Stimulated activated CD8-positive, alpha-beta memory T cell treated with anti-CD3 and anti-CD28 coated beads, Interleukin-15, amount 100 ng/mL, for 1 hour (primary cell): ENCODE results near the gene PNPLA6.
"Not testable (repeated sequence)": the region's sequence is repeated elsewhere in the genome, so short reads cannot be mapped to it uniquely, and the experiment has no call there.

ENCODE experiments used
- DNase-seq: peaks from one replicate; pipeline ENCODE4 v3.0.0-alpha.2; 2020; ENCODE audit warnings: low read depth

Gene PNPLA6

GRCh38 chr19:7556696-7557315, 21.3 kb downstream of the PNPLA6 start:
- no peak for DNase-seq

DNA sequence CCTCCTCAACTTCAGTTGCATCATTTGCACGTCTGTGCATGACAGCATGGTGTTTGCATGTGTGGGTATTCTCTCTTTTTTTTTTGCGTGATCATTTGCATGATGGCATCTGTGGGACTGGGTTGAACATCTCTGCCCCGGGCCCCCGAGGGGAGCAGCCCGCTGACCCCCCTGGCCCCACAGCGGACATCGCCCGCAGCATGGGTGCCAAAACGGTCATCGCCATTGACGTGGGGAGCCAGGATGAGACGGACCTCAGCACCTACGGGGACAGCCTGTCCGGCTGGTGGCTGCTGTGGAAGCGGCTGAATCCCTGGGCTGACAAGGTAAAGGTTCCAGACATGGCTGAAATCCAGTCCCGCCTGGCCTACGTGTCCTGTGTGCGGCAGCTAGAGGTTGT, 23.1 kb downstream of the PNPLA6 start:
- no peak for DNase-seq

DNA sequence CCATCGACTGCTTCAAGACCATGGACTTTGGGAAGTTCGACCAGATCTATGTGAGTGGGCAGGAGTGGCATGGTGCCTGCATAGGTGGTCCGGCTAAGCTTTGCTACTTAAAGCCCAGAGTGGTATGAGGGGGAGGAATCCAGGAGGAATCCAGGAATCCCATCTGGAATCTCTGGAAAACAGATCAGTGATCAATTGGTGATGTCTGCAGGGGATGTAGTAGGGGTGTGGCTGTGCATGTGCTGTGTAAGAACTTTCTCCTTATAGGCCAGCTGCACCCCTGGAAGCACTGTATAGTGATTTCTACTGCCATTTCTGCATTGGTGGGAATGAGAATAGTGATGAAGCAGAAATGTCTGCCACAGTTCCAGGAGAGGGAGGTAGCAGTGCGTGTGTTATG, 23.6 kb downstream of the PNPLA6 start:
- DNase-seq, result no peak

GRCh38 chr19:7560255-7560654, 24.7 kb downstream of the PNPLA6 start:
- no peak for DNase-seq

GRCh38 chr19:7561325-7561724, 25.8 kb downstream of the PNPLA6 start:
- no peak for DNase-seq

- DNase-seq, result no peak
These were observed 27.3 kb downstream of the PNPLA6 start for GRCh38 chr19:7562646-7563393.

GRCh38 chr19:7564866-7565265, 29.3 kb downstream of the PNPLA6 start:
- no peak for DNase-seq

DNA sequence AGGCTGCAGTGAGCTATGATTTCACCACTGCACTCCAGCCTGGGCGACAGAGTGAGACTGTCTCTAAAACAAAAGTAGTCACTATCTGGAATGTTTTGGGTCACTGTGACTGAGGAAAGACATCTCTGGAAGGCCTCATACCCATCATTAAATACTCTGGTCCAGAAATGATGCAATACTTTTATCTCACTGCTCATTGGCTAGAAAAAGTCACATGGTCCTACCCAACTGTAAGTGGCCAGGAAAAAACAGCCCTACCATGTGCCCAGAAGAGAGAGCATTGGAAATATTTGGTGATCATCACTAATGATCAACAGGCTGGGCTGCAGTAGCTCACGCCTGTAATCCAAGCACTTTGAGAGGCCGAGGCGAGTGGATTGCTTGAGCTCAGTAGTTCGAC, 29.8 kb downstream of the PNPLA6 start:
- no peak for DNase-seq

DNA sequence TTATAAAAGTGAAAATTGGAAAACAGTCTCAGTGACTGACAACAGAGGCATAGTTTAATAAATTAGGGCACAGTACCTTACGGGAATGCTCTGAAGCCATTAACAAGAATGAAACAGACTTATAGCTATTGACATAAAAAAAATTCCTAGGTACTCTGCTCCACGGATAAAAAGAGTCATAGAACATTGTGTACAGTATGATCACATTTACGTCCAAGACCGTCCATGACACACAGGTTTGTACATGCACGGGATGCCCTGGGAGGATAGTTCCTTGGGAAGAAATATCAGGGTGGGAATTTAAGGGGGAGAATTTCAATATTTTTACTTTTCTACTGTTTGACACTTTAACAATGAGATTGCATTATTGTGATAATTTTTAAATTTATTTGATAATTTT, 35.2 kb downstream of the PNPLA6 start:
- no peak for DNase-seq

GRCh38 chr19:7575434-7576040, 40.0 kb downstream of the PNPLA6 start:
- no peak for DNase-seq

DNA sequence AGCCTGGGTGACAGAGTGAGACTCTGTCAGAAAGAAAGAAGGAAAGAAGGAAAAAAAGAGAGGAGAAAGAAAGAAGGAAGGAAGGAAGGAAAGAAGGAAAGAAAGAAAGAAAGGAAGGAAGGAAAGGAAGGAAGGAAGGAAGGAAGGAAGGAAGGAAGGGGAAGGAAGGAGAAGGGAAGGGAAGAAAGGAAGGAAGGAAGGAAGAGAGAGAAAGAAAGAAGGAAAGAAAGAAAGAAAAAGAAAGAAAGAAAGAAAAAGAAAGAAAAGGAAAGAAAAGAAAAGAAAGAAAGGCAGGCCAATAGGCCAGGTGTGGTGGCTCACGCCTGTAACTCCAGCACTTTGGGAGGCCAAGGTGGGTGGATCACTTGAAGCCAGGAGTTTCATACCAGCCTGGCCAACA, 41.9 kb downstream of the PNPLA6 start:
- DNase-seq, result not testable (repeated sequence)

DNA sequence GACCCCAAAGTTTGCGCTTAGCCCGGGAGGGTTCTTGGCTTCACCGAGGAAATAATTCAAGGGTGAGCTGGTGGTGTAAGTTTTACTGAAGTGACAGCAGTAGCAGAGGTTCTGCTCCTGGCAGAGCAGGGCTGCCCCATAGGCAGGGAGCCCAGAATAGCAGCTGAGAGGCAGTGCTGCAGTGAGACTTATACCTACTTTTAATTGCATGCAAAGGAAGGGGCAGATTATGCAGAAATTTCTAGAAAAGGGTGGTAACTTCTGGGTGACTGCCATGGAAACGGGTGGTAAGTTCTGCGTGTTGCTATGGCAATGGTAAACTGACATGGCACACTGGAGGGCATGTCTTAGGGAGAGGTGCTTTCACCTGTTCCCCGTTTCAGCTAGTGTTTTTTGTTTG, 42.6 kb downstream of the PNPLA6 start:
- DNase-seq, result no peak

DNA sequence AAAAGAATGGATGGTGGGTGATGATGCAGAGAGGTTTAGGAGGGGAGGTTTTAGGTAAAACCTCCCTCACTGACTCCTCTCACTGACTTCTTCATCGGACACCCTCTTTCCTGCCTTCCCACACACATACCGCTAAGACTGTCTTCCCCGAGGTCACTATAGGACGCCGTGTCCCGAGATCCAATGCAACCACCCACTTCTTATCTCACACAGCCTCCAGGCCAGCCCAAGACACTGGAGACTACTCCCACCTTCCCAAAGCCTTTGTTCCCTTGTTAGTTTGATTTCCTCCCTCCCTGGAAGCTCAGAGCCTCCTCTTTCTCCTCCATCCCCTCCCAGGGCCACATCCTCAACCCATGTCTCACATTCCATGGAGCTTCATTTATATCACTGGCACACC, 43.7 kb downstream of the PNPLA6 start:
- no peak for DNase-seq

DNA sequence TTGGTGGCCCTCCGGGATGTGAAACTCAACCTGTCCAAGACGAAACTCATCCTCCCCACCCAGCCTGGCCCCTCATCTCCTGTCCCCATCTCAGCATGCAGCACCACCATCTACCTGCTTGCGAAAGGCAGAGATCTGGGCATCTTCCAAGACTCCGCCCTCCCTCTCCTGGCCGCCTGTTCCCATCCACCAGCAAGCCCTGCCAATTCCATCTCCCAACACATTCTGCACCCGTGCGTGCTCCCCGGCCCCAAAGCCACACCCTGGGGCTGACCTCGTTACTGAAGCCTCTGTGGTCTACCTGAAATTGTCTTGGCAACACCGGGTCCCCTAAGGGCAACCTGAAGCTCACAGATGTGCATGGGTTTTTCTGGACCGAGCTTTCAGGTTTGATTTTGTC, 46.9 kb downstream of the PNPLA6 start:
- DNase-seq, result no peak

DNA sequence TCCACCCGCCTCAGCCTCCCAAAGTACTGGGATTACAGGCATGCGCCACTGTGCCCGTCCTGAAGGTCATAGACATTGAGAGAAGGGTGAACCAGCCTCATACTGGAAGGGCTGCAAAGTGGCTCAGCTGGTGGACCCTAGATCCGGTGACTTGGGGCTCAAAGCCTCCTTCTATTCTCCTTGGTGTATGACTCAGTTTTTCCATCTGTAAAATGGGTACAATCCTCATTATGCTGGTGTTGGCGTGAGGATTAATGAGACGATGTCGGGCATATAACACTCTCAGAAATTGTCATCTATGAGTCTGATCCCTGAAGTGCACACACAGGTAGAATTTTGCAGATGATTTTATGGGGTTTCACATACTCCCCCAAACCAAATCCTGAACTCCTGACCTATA, 54.3 kb downstream of the PNPLA6 start:
- no peak for DNase-seq

GRCh38 chr19:7590256-7590655, 54.7 kb downstream of the PNPLA6 start:
- DNase-seq, result no peak

- DNase-seq, result no peak
These were observed 60.1 kb downstream of the PNPLA6 start, which contains the start of gene CAMSAP3 for GRCh38 chr19:7595466-7596133. CAMSAP3 (plus strand) TSS chr19:7595863; CDS start chr19:7596003, 140 bp downstream.

DNA sequence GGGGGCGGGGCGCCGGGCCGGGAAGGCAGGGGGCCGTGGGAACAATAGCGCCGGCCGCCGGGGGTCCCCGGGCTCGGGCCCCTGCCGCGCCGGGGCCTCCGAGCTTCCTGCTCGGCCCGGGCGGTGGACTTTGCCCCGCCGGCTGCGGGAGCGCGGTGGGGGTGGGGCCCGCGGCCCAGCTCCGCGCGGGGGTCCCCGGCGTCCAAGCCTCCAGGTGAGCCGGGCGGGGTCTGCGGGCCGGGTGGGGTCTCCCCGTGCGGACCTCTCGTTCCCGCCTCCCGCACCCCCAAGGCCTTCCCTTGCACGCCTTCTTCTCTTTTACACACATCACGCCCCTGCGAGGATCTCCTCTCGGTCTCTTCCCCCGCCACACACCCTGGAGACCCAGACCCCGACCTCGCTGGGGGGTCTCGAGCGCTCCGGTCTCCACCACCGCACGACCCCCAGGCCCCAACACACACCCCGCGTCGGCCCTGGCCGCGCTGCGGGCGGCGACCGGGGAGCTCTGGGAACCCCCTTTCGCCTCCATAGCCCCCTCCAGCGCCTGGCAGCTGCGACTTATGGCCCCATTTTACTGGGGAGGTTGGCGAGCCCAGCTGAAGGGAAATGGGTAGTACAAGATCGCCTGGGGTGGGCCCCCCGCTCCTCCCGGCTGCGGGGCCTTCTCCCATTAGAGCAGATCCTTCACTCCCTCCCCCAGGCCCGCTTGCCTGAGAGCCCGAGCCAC, 60.9 kb downstream of the PNPLA6 start:
- DNase-seq, result no peak

DNA sequence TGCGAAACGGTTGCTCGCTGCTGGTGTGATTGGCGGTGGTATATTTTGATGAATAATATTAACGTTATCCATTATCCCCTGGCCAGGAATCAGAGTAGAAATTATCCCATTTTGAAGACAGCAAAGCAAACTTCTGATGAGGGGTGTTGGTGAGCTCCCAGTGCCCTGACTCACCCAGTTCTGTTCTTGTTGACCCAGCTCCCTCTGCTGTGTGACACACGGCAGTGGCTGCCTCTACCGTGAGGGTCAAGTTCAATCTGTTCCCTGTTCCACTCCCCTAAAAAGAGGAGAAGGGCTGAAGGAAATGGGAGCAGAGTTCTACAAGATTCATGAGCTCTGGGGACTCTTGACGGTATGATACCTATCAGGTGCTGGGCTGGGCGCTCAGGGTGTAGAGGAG, 62.2 kb downstream of the PNPLA6 start:
- DNase-seq, result no peak

GRCh38 chr19:7598180-7598579, 62.7 kb downstream of the PNPLA6 start:
- no peak for DNase-seq

- no peak for DNase-seq
These were observed 65.2 kb downstream of the PNPLA6 start for GRCh38 chr19:7600721-7601120.

- no peak for DNase-seq
These were observed 66.9 kb downstream of the PNPLA6 start for GRCh38 chr19:7602240-7602934.
